ENCODE measurements around the gene FRMD5.

Gene FRMD5

DNA sequence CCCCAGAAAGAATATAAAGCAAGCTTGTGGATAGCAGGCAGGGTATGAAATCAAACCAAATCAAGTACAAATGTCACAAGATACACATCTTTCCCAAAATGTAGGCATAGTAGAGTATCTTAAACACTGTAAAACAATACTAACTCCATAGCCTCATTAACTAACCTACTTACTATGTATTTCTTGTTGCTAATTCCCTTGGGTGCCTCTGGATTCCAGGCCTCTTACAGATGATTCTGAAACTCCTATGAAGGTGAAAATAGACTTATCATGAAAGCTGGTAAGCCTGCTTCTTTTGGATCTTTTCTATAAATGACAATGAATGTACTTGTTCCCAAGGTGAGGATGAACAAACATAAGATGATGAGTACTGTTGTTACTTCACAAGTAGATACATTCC lies 93.8 kb downstream of the FRMD5 start:
- H3K4me3 ChIP-seq (ENCODE audit: low read depth, low read length) = no peak overlapping the region
- TF ChIP-seq, protein P1, sequence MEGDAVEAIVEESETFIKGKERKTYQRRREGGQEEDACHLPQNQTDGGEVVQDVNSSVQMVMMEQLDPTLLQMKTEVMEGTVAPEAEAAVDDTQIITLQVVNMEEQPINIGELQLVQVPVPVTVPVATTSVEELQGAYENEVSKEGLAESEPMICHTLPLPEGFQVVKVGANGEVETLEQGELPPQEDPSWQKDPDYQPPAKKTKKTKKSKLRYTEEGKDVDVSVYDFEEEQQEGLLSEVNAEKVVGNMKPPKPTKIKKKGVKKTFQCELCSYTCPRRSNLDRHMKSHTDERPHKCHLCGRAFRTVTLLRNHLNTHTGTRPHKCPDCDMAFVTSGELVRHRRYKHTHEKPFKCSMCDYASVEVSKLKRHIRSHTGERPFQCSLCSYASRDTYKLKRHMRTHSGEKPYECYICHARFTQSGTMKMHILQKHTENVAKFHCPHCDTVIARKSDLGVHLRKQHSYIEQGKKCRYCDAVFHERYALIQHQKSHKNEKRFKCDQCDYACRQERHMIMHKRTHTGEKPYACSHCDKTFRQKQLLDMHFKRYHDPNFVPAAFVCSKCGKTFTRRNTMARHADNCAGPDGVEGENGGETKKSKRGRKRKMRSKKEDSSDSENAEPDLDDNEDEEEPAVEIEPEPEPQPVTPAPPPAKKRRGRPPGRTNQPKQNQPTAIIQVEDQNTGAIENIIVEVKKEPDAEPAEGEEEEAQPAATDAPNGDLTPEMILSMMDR (IDR thresholded peaks at IDR 0.05; ENCODE audit: borderline replicate concordance, insufficient read depth, low read depth, low read length) = no peak

GRCh38 chr15:44099671-44100070 lies 95.4 kb downstream of the FRMD5 start:
- TF ChIP-seq, protein P1 (IDR thresholded peaks at IDR 0.05; ENCODE audit: borderline replicate concordance, insufficient read depth, low read depth, low read length) = no peak
- no peak overlapping the region for H3K4me3 ChIP-seq (ENCODE audit: low read depth, low read length)

GRCh38 chr15:44097552-44097951 lies 97.5 kb downstream of the FRMD5 start:
- H3K4me3 ChIP-seq (ENCODE audit: low read depth, low read length) = no peak overlapping the region
- TF ChIP-seq, protein P1 (IDR thresholded peaks at IDR 0.05; ENCODE audit: borderline replicate concordance, insufficient read depth, low read depth, low read length) = no peak

DNA sequence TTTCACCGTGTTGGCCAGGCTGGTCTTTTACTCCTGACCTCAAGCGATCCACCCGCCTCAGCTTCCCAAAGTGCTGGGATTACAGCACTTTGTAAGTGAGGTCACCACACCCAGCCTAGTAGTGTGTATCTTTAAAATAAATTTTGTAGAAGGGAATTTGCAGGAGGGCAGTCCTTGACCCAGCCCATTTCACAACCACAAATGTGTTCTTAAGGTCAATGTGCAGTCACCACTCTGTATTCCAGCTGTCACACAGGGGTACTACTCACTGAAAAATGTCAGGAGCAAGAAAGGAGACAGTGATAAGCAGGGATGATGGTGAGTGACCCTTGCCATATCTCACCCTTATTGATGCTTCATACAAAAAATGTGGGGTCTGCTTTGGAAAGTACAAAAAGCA lies 98.5 kb downstream of the FRMD5 start:
- TF ChIP-seq, protein P1 (IDR thresholded peaks at IDR 0.05; ENCODE audit: borderline replicate concordance, insufficient read depth, low read depth, low read length) = no peak
- no peak overlapping the region for H3K4me3 ChIP-seq (ENCODE audit: low read depth, low read length)

DNA sequence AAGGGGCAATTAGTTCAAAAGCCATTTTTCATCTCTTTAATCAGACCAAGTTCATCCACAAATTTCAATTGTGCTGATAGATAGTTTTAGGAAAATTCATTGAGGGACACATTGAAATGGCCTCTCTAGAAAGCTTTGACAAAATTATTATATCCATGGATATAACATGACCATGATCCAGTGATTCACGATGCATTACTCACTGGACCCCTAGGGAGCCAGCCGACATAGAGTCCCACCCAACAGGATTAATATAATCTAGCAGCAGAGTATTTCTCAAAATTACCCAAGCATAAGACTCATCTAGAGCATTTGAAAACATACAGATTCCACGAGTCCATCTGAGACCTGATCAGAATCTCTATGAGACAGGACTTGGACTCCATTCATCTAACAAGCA lies 100.3 kb downstream of the FRMD5 start:
- H3K4me3 ChIP-seq (ENCODE audit: low read depth, low read length) = no peak overlapping the region
- TF ChIP-seq, protein P1 (IDR thresholded peaks at IDR 0.05; ENCODE audit: borderline replicate concordance, insufficient read depth, low read depth, low read length) = no peak

GRCh38 chr15:44093836-44094235 lies 101.2 kb downstream of the FRMD5 start:
- TF ChIP-seq, protein P1 (IDR thresholded peaks at IDR 0.05; ENCODE audit: borderline replicate concordance, insufficient read depth, low read depth, low read length) = no peak
- no peak overlapping the region for H3K4me3 ChIP-seq (ENCODE audit: low read depth, low read length)

GRCh38 chr15:44092221-44092620 lies 102.8 kb downstream of the FRMD5 start:
- H3K4me3 ChIP-seq (ENCODE audit: low read depth, low read length) = no peak overlapping the region
- TF ChIP-seq, protein P1 (IDR thresholded peaks at IDR 0.05; ENCODE audit: borderline replicate concordance, insufficient read depth, low read depth, low read length) = no peak
